ENCODE results near the gene SDK1.

Gene SDK1

DNA sequence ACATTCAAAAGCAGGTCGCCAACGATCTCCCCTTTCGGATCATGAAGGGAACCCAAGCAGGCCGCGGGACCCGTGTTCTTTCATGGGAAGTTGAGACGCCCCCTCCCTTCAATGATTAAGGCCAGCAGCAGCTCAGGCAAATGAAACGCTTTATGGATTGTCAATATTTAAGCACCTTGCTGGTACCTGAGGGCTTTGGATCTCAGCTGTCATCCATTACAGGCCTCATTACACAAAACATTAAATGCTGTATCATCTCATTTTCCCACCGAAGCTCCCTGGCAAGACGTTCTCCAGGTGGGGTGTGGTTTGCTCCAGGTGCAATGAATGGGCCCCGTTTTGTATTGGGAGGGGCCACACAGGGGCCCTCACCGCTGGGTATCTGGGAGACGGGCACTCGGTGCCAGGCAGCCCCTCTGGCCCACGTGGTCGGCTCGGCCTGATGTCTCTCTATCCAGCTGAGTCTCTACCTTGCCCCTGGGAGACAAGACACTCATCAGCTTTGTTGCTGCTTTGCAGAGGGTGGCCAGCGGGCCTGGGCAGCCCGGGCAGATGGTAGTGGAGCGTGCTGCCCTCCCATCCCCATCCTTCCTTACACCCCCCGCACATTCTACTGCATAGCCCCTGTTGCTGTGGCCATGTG lies 925.0 kb downstream of the SDK1 start:
- in situ Hi-C loops (cut with HindIII; ENCODE audit: low sequenced_read_pairs), result no loop called here
- H3K4me3 ChIP-seq (ENCODE audit: low read depth, low read length), result no peak overlapping the region
- TF ChIP-seq, protein P1, sequence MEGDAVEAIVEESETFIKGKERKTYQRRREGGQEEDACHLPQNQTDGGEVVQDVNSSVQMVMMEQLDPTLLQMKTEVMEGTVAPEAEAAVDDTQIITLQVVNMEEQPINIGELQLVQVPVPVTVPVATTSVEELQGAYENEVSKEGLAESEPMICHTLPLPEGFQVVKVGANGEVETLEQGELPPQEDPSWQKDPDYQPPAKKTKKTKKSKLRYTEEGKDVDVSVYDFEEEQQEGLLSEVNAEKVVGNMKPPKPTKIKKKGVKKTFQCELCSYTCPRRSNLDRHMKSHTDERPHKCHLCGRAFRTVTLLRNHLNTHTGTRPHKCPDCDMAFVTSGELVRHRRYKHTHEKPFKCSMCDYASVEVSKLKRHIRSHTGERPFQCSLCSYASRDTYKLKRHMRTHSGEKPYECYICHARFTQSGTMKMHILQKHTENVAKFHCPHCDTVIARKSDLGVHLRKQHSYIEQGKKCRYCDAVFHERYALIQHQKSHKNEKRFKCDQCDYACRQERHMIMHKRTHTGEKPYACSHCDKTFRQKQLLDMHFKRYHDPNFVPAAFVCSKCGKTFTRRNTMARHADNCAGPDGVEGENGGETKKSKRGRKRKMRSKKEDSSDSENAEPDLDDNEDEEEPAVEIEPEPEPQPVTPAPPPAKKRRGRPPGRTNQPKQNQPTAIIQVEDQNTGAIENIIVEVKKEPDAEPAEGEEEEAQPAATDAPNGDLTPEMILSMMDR (IDR thresholded peaks at IDR 0.05; ENCODE audit: low read depth, low read length, missing control alignments), result no peak
- DNase-seq (ENCODE audit: low read depth), result no peak

DNA sequence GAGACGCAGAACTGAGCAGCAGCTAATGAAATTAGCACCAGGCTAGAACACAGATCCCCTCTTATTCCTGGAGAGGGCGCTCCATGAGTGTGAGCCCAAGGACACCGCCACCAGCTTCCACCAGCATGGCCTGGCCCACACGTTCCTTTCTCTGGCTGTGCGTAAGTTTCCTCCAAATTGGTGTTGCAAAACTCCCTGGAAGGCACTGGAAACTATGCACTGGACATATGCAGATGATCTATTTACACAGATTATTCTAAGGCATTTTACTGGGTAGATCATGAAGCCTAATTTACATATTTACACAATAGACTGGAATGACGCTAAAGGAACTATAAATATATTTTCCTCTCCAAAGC lies 925.5 kb downstream of the SDK1 start:
- in situ Hi-C loops (cut with HindIII; ENCODE audit: low sequenced_read_pairs), result no loop called here
- H3K4me3 ChIP-seq (ENCODE audit: low read depth, low read length), result no peak overlapping the region
- DNase-seq (ENCODE audit: low read depth), result no peak
- TF ChIP-seq, protein P1 (IDR thresholded peaks at IDR 0.05; ENCODE audit: low read depth, low read length, missing control alignments), result peak; percentile 5

GRCh38 chr7:4227105-4228010 lies 926.3 kb downstream of the SDK1 start:
- TF ChIP-seq, protein P1 (IDR thresholded peaks at IDR 0.05; ENCODE audit: low read depth, low read length, missing control alignments), result no peak
- in situ Hi-C loops (cut with HindIII; ENCODE audit: low sequenced_read_pairs), result no loop called here
- no peak overlapping the region for H3K4me3 ChIP-seq (ENCODE audit: low read depth, low read length)
- DNase-seq (ENCODE audit: low read depth), result peak; percentile 23

GRCh38 chr7:4230352-4230751 lies 929.3 kb downstream of the SDK1 start:
- no peak for DNase-seq (ENCODE audit: low read depth)
- no peak overlapping the region for H3K4me3 ChIP-seq (ENCODE audit: low read depth, low read length)
- in situ Hi-C loops (cut with HindIII; ENCODE audit: low sequenced_read_pairs), result no loop called here
- TF ChIP-seq, protein P1 (IDR thresholded peaks at IDR 0.05; ENCODE audit: low read depth, low read length, missing control alignments), result no peak

DNA sequence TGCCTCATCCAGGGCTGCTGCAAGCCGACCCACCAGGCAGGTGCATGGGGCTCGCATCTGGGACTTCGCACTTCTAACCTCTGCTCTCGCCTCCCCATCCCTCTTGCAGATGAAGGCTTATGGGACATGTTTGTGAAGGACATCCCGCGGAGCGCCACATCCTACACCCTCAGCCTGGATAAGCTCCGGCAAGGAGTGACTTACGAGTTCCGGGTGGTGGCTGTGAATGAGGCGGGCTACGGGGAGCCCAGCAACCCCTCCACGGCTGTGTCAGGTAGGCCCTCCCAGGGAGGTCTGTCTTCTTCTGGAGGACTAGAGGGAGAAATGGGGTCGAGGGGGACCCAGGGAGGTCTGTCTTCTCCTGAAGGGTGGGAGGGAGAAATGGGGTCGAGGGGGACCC lies 932.1 kb downstream of the SDK1 start:
- TF ChIP-seq, protein P1 (IDR thresholded peaks at IDR 0.05; ENCODE audit: low read depth, low read length, missing control alignments), result no peak
- in situ Hi-C loops (cut with HindIII; ENCODE audit: low sequenced_read_pairs), result no loop called here

DNA sequence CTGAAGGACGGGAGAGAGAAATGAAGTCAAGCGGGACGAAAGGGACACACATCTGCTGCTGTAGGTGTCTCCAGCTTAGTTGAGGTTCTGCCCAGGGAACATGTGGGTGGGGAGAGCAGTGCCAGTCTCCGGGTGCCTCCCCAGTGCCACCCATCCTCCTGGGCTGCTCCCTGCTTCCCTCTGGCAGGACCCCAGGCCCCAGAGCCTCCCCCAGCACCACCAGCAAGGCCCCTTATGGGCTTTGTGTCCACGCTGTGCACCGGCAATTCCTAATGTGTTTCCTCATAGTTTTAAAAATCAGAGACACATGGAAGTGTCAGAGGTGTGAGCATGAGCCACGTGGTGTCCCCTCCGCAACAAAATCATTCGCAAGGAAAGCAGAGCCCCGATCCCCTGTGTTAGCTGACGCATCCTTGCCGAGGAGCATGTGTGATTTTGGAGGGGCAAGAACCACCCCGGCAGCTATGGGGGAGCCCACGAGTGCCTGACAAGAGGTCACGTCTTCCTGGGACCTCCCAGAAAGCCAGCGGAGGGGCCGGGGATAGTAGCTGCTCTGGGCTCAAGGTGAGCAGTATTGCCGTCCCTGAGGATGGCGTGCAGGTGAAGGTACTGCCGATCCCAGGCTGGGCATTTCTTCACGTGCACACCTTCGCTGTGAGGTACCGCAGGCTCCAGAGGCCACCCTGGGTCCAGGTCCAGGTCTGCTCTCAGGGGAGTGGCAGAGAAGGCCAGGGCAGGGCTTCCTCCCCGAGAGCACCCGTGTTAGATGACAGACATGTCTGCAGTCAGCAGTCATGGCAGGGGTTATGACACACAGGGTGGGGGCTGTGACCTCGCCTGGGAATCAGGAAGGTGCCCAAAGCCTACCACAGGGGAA lies 932.8 kb downstream of the SDK1 start:
- no peak for DNase-seq (ENCODE audit: low read depth)
- H3K4me3 ChIP-seq (ENCODE audit: low read depth, low read length), result no peak overlapping the region
- TF ChIP-seq, protein P1 (IDR thresholded peaks at IDR 0.05; ENCODE audit: low read depth, low read length, missing control alignments), result no peak
- in situ Hi-C loops (cut with HindIII; ENCODE audit: low sequenced_read_pairs), result no loop called here

More for the DNA sequence above, 932.1 kb downstream of the SDK1 start:
- no peak overlapping the region for H3K4me3 ChIP-seq (ENCODE audit: low read depth, low read length)
- no peak for DNase-seq (ENCODE audit: low read depth)

All from astrocyte of the cerebellum (primary cell).